Activated naive CD8-positive, alpha-beta T cell (primary cell): ENCODE measurements around the gene SPOCK3.
"Not testable (repeated sequence)": the region's sequence is repeated elsewhere in the genome, so short reads cannot be mapped to it uniquely, and the experiment has no call there.

Source experiments
- H3K27ac Mint-ChIP-seq: one replicate; pipeline ENCODE4 v1.8.0; 2021; ENCODE audit warnings: mixed read lengths
- H3K27me3 Mint-ChIP-seq: one replicate; pipeline ENCODE4 v1.8.0; 2021; ENCODE audit warnings: mixed read lengths
- H3K36me3 Mint-ChIP-seq: one replicate; pipeline ENCODE4 v1.8.0; 2021; ENCODE audit warnings: mixed read lengths
- H3K4me1 Mint-ChIP-seq: one replicate; pipeline ENCODE4 v1.8.0; 2021; ENCODE audit warnings: low read depth, mixed read lengths
- H3K4me3 Mint-ChIP-seq: one replicate; pipeline ENCODE4 v1.8.0; 2021; ENCODE audit warnings: mild to moderate bottlenecking, mixed read lengths
- H3K9me3 Mint-ChIP-seq: one replicate; pipeline ENCODE4 v1.8.0; 2021; ENCODE audit warnings: low read depth, mixed read lengths

SPOCK3 gene

GRCh38 chr4:166981847-166982246 lies 252.4 kb downstream of the SPOCK3 start:
- Mint-ChIP-seq H3K36me3 (no peaks in the 10 kb centered on the region), H3K27ac (no peak overlapping the region), H3K9me3 (no peaks in the 10 kb centered on the region), H3K4me1 (no peaks in the 10 kb centered on the region), H3K4me3 (no peak overlapping the region), H3K27me3 (no peaks in the 10 kb centered on the region)

GRCh38 chr4:166980419-166980818 lies 253.9 kb downstream of the SPOCK3 start:
- no peak overlapping the region for H3K27ac Mint-ChIP-seq
- no peaks in the 10 kb centered on the region for H3K27me3 Mint-ChIP-seq
- H3K9me3 Mint-ChIP-seq = no peaks in the 10 kb centered on the region
- no peaks in the 10 kb centered on the region for H3K4me1 Mint-ChIP-seq
- no peaks in the 10 kb centered on the region for H3K36me3 Mint-ChIP-seq
- H3K4me3 Mint-ChIP-seq = no peak overlapping the region

DNA sequence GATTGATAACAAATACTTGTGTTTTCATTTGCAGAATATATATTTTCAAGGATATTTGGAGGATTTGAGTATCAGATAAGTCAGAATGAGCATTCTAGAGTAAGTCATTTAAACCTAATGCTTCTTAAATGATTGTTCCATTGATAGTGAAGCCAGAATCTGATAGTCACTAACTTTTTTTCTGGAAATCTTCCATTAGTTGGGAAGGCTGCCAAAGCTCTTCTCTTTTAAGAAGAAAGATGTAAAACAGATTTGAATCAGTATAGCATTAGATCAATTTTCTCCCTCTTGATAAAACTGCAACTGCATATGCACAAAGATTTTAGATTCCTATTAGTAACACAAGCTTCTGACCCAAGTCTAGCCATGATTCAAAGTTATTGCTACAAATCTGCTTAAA lies 256.7 kb downstream of the SPOCK3 start:
- Mint-ChIP-seq H3K36me3 (no peaks in the 10 kb centered on the region), H3K9me3 (no peaks in the 10 kb centered on the region), H3K27me3 (no peaks in the 10 kb centered on the region), H3K27ac (no peak overlapping the region), H3K4me1 (no peaks in the 10 kb centered on the region), H3K4me3 (no peak overlapping the region)

- Mint-ChIP-seq H3K9me3 (peaks cover 8% of the 10 kb centered on the region), H3K27me3 (no peaks in the 10 kb centered on the region), H3K27ac (no peak overlapping the region), H3K4me1 (no peaks in the 10 kb centered on the region), H3K4me3 (no peak overlapping the region), H3K36me3 (no peaks in the 10 kb centered on the region)
These were observed 262.2 kb downstream of the SPOCK3 start for GRCh38 chr4:166972071-166972470.

DNA sequence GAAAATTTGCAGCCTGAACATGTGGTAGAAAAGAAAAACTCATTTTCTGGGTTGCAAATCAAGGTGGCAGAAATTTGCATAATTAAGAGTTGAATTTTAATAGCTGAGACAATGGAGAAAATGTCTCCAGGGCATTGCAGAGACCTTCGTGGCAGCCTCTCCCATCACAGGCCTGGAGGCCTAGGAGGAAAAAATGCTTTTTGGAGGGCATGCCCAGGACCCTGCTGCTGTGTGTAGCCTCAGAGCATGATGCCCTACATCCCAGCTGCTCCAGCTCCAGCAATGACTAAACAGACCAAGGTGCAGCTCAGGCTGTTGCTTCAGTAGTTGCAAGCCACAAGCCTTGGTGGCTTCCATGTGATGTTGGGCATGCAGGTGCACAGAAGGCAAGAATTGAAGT lies 266.1 kb downstream of the SPOCK3 start:
- H3K4me1 Mint-ChIP-seq, H3K4me3 Mint-ChIP-seq, H3K36me3 Mint-ChIP-seq, H3K27me3 Mint-ChIP-seq, H3K27ac Mint-ChIP-seq: not testable (repeated sequence)
- peaks cover 14% of the 10 kb centered on the region for H3K9me3 Mint-ChIP-seq

- H3K27ac Mint-ChIP-seq = no peak overlapping the region
- no peaks in the 10 kb centered on the region for H3K4me1 Mint-ChIP-seq
- no peaks in the 10 kb centered on the region for H3K36me3 Mint-ChIP-seq
- no peak overlapping the region for H3K4me3 Mint-ChIP-seq
- peaks cover 14% of the 10 kb centered on the region for H3K9me3 Mint-ChIP-seq
- no peaks in the 10 kb centered on the region for H3K27me3 Mint-ChIP-seq
These were observed 268.7 kb downstream of the SPOCK3 start for GRCh38 chr4:166965562-166965961.

DNA sequence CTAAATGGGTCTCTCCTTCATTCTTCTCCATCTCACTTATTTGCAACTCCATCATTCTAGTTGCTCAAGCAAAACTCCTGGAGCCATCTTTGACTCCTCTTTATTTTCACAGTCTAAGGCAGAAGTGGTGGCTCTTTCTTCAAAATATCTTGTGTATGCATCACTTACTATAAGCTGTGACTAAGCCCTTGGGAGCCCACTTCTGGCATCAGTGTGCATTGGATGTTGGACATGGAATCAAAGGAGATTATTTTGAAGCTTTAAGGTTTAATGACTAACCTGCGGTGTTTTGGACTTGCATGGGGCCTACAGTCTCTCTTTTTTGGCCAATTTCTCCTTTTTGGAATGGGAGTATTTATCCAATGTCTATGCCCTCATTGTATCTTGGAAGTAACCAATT lies 276.8 kb downstream of the SPOCK3 start:
- H3K27me3 Mint-ChIP-seq = no peaks in the 10 kb centered on the region
- H3K9me3 Mint-ChIP-seq = peaks cover 16% of the 10 kb centered on the region
- H3K4me3 Mint-ChIP-seq = no peak overlapping the region

DNA sequence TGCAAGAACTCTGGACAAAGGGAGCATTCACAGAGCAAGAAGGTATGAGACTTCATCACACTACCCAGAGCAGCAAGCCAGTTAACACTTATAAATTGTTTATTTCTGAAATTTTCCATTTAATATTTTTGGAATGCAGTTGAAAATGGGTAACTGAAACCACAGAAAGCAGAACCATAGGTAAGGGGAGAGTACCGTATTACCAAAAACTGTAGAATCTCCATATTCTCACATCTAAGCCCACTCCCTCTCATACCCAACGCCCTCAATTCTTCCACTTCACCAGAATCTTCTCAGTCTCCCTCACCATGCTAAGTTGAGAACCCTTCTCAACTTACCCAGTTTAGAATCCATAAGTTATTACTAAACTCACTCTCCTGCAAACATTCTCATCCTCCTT lies 277.8 kb downstream of the SPOCK3 start:
- H3K4me3 Mint-ChIP-seq = no peak overlapping the region
- H3K27me3 Mint-ChIP-seq = no peaks in the 10 kb centered on the region
- H3K9me3 Mint-ChIP-seq = peaks cover 16% of the 10 kb centered on the region
- no peaks in the 10 kb centered on the region for H3K36me3 Mint-ChIP-seq
- H3K27ac Mint-ChIP-seq = no peak overlapping the region
- H3K4me1 Mint-ChIP-seq = no peaks in the 10 kb centered on the region

More for the DNA sequence above, 276.8 kb downstream of the SPOCK3 start:
- Mint-ChIP-seq H3K36me3 (no peaks in the 10 kb centered on the region), H3K4me1 (no peaks in the 10 kb centered on the region), H3K27ac (no peak overlapping the region)

- H3K27ac Mint-ChIP-seq = no peak overlapping the region
- H3K36me3 Mint-ChIP-seq = no peaks in the 10 kb centered on the region
- no peaks in the 10 kb centered on the region for H3K4me1 Mint-ChIP-seq
- no peak overlapping the region for H3K4me3 Mint-ChIP-seq
- H3K9me3 Mint-ChIP-seq = peaks cover 8% of the 10 kb centered on the region
- H3K27me3 Mint-ChIP-seq = no peaks in the 10 kb centered on the region
These were observed 292.7 kb downstream of the SPOCK3 start for GRCh38 chr4:166941629-166942028.

GRCh38 chr4:166930464-166930863 lies 303.8 kb downstream of the SPOCK3 start:
- no peaks in the 10 kb centered on the region for H3K36me3 Mint-ChIP-seq
- no peak overlapping the region for H3K27ac Mint-ChIP-seq
- H3K27me3 Mint-ChIP-seq = no peaks in the 10 kb centered on the region
- H3K4me3 Mint-ChIP-seq = no peak overlapping the region
- H3K4me1 Mint-ChIP-seq = no peaks in the 10 kb centered on the region
- H3K9me3 Mint-ChIP-seq = peaks cover 8% of the 10 kb centered on the region

GRCh38 chr4:166924424-166924823 lies 309.9 kb downstream of the SPOCK3 start:
- Mint-ChIP-seq H3K9me3 (peaks cover 8% of the 10 kb centered on the region), H3K27ac (no peak overlapping the region), H3K4me3 (no peak overlapping the region), H3K27me3 (no peaks in the 10 kb centered on the region), H3K36me3 (no peaks in the 10 kb centered on the region), H3K4me1 (no peaks in the 10 kb centered on the region)

DNA sequence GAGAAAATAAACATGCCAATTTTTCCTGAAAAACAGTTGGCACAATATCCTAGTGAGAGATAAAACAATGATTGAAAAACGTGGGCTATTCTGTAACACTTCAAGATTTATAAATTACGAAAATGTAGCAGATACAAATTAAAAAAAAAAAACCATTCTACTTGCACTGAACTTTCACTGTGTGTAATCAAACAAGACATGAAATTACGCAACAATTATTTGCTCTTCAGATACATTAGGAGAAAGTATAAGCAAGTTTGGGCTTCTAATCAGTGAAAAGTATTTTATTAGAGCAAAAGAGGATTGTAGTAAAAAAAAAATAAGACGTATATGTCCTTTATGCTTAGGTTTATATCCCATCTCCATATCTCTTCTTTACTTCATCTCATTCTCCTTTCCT lies 320.4 kb downstream of the SPOCK3 start:
- Mint-ChIP-seq H3K27me3 (no peaks in the 10 kb centered on the region), H3K27ac (no peak overlapping the region), H3K9me3 (peaks cover 6% of the 10 kb centered on the region), H3K4me1 (no peaks in the 10 kb centered on the region), H3K4me3 (no peak overlapping the region), H3K36me3 (no peaks in the 10 kb centered on the region)

- Mint-ChIP-seq H3K36me3 (no peaks in the 10 kb centered on the region), H3K27ac (no peak overlapping the region), H3K4me1 (no peaks in the 10 kb centered on the region), H3K9me3 (peaks cover 4% of the 10 kb centered on the region), H3K27me3 (no peaks in the 10 kb centered on the region), H3K4me3 (no peak overlapping the region)
These were observed 330.9 kb downstream of the SPOCK3 start for GRCh38 chr4:166903408-166903807.

GRCh38 chr4:166902941-166903340 lies 331.4 kb downstream of the SPOCK3 start:
- H3K36me3 Mint-ChIP-seq = no peaks in the 10 kb centered on the region
- H3K4me3 Mint-ChIP-seq = no peak overlapping the region
- H3K4me1 Mint-ChIP-seq = no peaks in the 10 kb centered on the region
- H3K27me3 Mint-ChIP-seq = no peaks in the 10 kb centered on the region
- H3K9me3 Mint-ChIP-seq = peaks cover 4% of the 10 kb centered on the region
- no peak overlapping the region for H3K27ac Mint-ChIP-seq

- no peak overlapping the region for H3K27ac Mint-ChIP-seq
- H3K9me3 Mint-ChIP-seq = no peaks in the 10 kb centered on the region
- H3K36me3 Mint-ChIP-seq = no peaks in the 10 kb centered on the region
- no peak overlapping the region for H3K4me3 Mint-ChIP-seq
- H3K4me1 Mint-ChIP-seq = no peaks in the 10 kb centered on the region
- H3K27me3 Mint-ChIP-seq = no peaks in the 10 kb centered on the region
These were observed 338.0 kb downstream of the SPOCK3 start for GRCh38 chr4:166896254-166896653.

DNA sequence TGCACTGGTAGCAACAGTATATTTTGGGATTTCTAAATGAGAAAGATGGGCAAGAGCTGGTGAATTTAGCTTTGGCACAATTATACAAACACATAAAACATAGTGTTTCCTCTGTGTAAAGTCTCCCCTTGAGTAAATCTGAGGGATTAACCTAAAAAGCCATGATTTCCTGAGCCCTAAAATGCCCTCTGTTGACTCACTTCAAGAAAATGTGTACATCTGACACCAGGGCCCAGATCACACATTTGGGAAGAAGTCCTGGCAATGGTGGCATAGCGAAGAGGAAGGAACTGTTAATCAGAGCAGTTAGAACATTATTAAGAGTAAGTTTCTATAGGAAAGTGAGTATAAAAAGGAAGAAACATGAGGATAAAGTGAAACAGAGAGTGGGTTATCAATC lies 338.5 kb downstream of the SPOCK3 start:
- no peak overlapping the region for H3K27ac Mint-ChIP-seq
- H3K4me1 Mint-ChIP-seq = no peaks in the 10 kb centered on the region
- H3K9me3 Mint-ChIP-seq = no peaks in the 10 kb centered on the region
- no peaks in the 10 kb centered on the region for H3K27me3 Mint-ChIP-seq
- no peaks in the 10 kb centered on the region for H3K36me3 Mint-ChIP-seq
- H3K4me3 Mint-ChIP-seq = no peak overlapping the region

GRCh38 chr4:166887457-166887856 lies 346.8 kb downstream of the SPOCK3 start:
- no peak overlapping the region for H3K27ac Mint-ChIP-seq
- H3K4me3 Mint-ChIP-seq = no peak overlapping the region
- H3K4me1 Mint-ChIP-seq = no peaks in the 10 kb centered on the region
- peaks cover 3% of the 10 kb centered on the region for H3K9me3 Mint-ChIP-seq
- H3K36me3 Mint-ChIP-seq = no peaks in the 10 kb centered on the region
- no peaks in the 10 kb centered on the region for H3K27me3 Mint-ChIP-seq
